Right lobe of liver (tissue), 6 donors: ENCODE results near the gene FAM117B. TPM values are rescaled to one million over a fixed set of nuclear protein-coding genes. Genes with fewer than 3 reads are reported as not detected.
A peak's percentile ranks its signal among the peaks of the same experiment; 100 is the strongest.

Experiments
- ATAC-seq, 4 donors: fragments of 200-7000 bp; cut with Tn5 transposase; one replicate each; pipeline ENCODE4 v1.9.1; 2020; ENCODE audit warnings: mild to moderate bottlenecking in 4 of 4, moderate library complexity in 4 of 4
- DNase-seq, 3 donors: peaks; one replicate each; pipeline ENCODE4 v3.0.0-alpha.2; 2020
- H3K27ac ChIP-seq, 3 donors: fragments of 200-600 bp; one replicate each; pipeline ENCODE4 v1.8.0; 2022
- H3K27me3 ChIP-seq, 2 donors: fragments of 200-600 bp; one replicate each; pipeline ENCODE4 v1.8.0; 2022
- H3K36me3 ChIP-seq, 4 donors: fragments of 200-600 bp; sonication (generic) in 1 of 4; one replicate each; pipeline versions ENCODE4 v1.5.1 to v1.8.0; 2017 to 2022; ENCODE audit warnings: control low read depth in 1 of 4
- H3K4me1 ChIP-seq, 4 donors: fragments of 200-600 bp; sonication (generic) in 1 of 4; one replicate each; pipeline versions ENCODE4 v1.5.1 to v1.8.0; 2017 to 2022; ENCODE audit warnings: control low read depth in 1 of 4
- H3K4me3 ChIP-seq, 3 donors: fragments of 200-600 bp; one replicate each; pipeline ENCODE4 v1.8.0; 2022
- H3K9me3 ChIP-seq, 4 donors: fragments of 200-600 bp; sonication (generic) in 1 of 4; one replicate each; pipeline versions ENCODE4 v1.5.1 to v1.8.0; 2017 to 2022; ENCODE audit warnings: control low read depth in 1 of 4
- POLR2A ChIP-seq: fragments of 450-650 bp; IDR thresholded peaks from one replicate; pipeline ENCODE4 v1.6.1; 2017; ENCODE audit warnings: antibody characterized with exemption, mild to moderate bottlenecking
- WGBS: methylation state at CpG from one replicate; pipeline ENCODE4 v1.1.6; 2018; ENCODE audit warnings: low coverage, low lambda C conversion rate; ENCODE audit not compliant: insufficient coverage; ENCODE audit errors: missing lambda C conversion rate; 5-methylcytosine and 5-hydroxymethylcytosine counted together
- intact Hi-C, 2 donors: fragments of 100-400 bp; cut with DNase I; formaldehyde crosslinking; loops; one replicate each; pipeline versions ENCODE4 v1.11.2 to v1.14.1; 2022
- total RNA-seq, 6 experiments: library from RNA; depleted of rRNA in 2 of 6; stranded (reverse); fragments of >200 nt in 2 of 6; fragmentation: NEBNext Ultra II Directional in 3 of 6; extraction: Animal tissue kit (Norgen Biotek cat#: 25700) in 3 of 6; gene quantifications; one replicate each; pipeline versions ENCODE4 v1.1.0 to v1.2.4, GENCODE V29; 2016 to 2023
- TF ChIP-seq, protein P1 (sequence below), 4 donors: fragments of 200-600 bp in 3 of 4; fragments of 450-650 bp in 1 of 4; IDR thresholded peaks; one replicate each; pipeline versions ENCODE4 v1.5.1 to v1.8.0; 2016 to 2022; ENCODE audit warnings: antibody characterized with exemption in 4 of 4, mild to moderate bottlenecking in 2 of 4
- donor health status: DM: no; HTN: yes; CAD: no.
- donor health status: DM: no; HTN: no; CAD: no.
- donor health status: DM: no; HTN: no; CAD: no.
- donor health status: DM: no; HTN: yes; CAD: no.
- donor health status: DM: no; HTN: yes; CAD: no.

The FAM117B gene
- total RNA-seq, 6 experiments from 2014 or later = 1.8 to 2.8 (median 2.3) TPM

- Histone ChIP-seq H3K27me3 (no peaks in the 10 kb centered on the region), H3K27ac (no peak overlapping the region), H3K4me1 (no peaks in the 10 kb centered on the region), H3K36me3 (peaks cover 0 to 3% (median 0%) of the 10 kb centered on the region in 4 donors), H3K9me3 (no peaks in the 10 kb centered on the region), H3K4me3 (peak overlapping the region in 1 of 3 donors; percentile 28)
- 84% methylated on average over 25 of the region's 37 CpGs for WGBS
- intact Hi-C loops = no loop called here
- peak in 1 of 3 donors; percentile 56 for DNase-seq
- TF ChIP-seq POLR2A = no peak
- TF ChIP-seq, protein P1, sequence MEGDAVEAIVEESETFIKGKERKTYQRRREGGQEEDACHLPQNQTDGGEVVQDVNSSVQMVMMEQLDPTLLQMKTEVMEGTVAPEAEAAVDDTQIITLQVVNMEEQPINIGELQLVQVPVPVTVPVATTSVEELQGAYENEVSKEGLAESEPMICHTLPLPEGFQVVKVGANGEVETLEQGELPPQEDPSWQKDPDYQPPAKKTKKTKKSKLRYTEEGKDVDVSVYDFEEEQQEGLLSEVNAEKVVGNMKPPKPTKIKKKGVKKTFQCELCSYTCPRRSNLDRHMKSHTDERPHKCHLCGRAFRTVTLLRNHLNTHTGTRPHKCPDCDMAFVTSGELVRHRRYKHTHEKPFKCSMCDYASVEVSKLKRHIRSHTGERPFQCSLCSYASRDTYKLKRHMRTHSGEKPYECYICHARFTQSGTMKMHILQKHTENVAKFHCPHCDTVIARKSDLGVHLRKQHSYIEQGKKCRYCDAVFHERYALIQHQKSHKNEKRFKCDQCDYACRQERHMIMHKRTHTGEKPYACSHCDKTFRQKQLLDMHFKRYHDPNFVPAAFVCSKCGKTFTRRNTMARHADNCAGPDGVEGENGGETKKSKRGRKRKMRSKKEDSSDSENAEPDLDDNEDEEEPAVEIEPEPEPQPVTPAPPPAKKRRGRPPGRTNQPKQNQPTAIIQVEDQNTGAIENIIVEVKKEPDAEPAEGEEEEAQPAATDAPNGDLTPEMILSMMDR (IDR thresholded peaks at IDR 0.05) = no peak
- peak; percentile 61 to 88 (median 85) for ATAC-seq
Observed at GRCh38 chr2:202774104-202774503, 139.3 kb downstream of the FAM117B start.

- Histone ChIP-seq H3K4me3 (no peak overlapping the region), H3K4me1 (peaks cover 0 to 3% (median 0%) of the 10 kb centered on the region in 4 donors), H3K36me3 (no peaks in the 10 kb centered on the region), H3K27ac (no peak overlapping the region), H3K27me3 (no peaks in the 10 kb centered on the region), H3K9me3 (no peaks in the 10 kb centered on the region)
- no peak for TF ChIP-seq POLR2A
- TF ChIP-seq, protein P1 (IDR thresholded peaks at IDR 0.05) = no peak
- intact Hi-C loops = no loop called here
- DNase-seq (no peak), ATAC-seq (no peak)
- WGBS = 85% methylated on average over 2 of the region's 2 CpGs
Observed at GRCh38 chr2:202778217-202778616, 143.4 kb downstream of the FAM117B start.

DNA sequence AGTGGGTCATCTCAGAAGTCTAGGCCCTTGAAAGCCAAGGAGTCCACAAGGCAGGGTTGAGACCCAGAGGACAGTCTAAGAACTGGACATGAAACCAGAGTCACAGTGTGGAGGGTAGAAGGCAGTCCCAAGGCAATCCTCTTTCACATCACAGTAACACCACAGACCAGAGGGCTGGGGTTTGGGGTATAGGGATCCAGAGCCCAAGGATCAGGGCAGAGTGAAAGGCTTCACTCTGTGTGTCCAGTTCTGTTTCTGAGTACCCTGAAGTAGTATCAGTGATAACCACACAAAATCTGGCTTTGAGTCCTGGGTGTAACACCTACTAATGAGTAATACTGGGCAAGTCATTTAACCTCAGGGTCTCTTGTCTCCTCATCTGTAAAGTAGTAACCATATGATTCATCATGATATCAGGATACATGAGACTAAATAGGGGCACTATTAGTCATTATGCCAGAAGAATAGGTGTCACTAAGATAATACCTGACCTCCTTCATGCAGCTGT lies 145.8 kb downstream of the FAM117B start:
- H3K9me3 ChIP-seq = no peaks in the 10 kb centered on the region
- no peak for DNase-seq
- no peak for TF ChIP-seq POLR2A
- TF ChIP-seq, protein P1 (IDR thresholded peaks at IDR 0.05) = no peak
- H3K27me3 ChIP-seq = no peaks in the 10 kb centered on the region
- H3K4me1 ChIP-seq = peaks cover 0 to 5% (median 0%) of the 10 kb centered on the region in 4 donors
- H3K27ac ChIP-seq = no peak overlapping the region
- intact Hi-C loops = no loop called here
- no peaks in the 10 kb centered on the region for H3K36me3 ChIP-seq
- ATAC-seq = peak in 1 of 4 donors; percentile 12
- H3K4me3 ChIP-seq = no peak overlapping the region

DNA sequence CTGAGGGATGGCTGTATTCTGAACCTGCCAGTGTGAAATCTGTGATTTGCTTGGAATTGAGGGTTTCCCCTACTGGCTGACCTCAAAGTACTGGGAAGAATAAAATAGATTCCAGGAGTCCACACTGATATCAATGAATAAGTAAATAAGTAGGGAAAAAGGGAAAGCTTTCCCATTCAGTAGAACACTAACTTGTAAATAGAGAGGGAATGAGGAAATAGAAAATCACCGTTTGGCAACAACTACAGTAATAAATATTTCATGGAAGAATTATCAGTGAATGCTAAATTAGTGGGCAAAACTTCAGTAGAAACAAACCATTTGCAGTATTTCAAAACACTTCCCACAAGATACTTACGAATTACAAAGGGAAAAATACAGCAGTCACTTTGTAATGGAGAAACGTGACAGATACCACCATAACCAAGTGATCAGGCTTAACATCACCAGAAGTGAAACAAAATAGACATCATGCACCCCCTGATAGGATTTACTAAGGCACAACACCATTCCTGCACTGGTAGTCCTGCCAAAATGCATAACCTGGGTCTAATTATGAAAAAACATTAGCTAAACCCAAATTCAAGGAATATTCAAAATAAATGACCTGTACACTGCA lies 148.3 kb downstream of the FAM117B start:
- no peak for DNase-seq
- H3K27ac ChIP-seq = peak overlapping the region in 1 of 3 donors; percentile 3
- no peak overlapping the region for H3K4me3 ChIP-seq
- ATAC-seq = peak; percentile 63 to 93 (median 70)
- H3K9me3 ChIP-seq = no peaks in the 10 kb centered on the region
- peaks cover 0 to 5% (median 0%) of the 10 kb centered on the region in 4 donors for H3K4me1 ChIP-seq
- no peaks in the 10 kb centered on the region for H3K27me3 ChIP-seq
- peaks cover 0 to 3% (median 0%) of the 10 kb centered on the region in 4 donors for H3K36me3 ChIP-seq
- TF ChIP-seq POLR2A = no peak
- TF ChIP-seq, protein P1 (IDR thresholded peaks at IDR 0.05) = no peak
- WGBS = 40% methylated on average over 3 of the region's 3 CpGs
- intact Hi-C loops = no loop called here
